Glutamatergic neuron (in vitro differentiated cells): ENCODE results near the gene THAP2. TPM values are rescaled to one million over a fixed set of nuclear protein-coding genes. Genes with fewer than 3 reads are reported as not detected.

Experiments used
- DNase-seq: peaks from one replicate; pipeline ENCODE4 v3.0.0; 2022
- H3K27ac Mint-ChIP-seq: one replicate; pipeline ENCODE4 v1.8.0; 2020; ENCODE audit warnings: mild to moderate bottlenecking, mixed read lengths, inconsistent platforms; ENCODE audit not compliant: unreplicated experiment
- H3K27me3 Mint-ChIP-seq: one replicate; pipeline ENCODE4 v1.8.0; 2020; ENCODE audit warnings: mild to moderate bottlenecking, moderate library complexity, mixed read lengths, inconsistent platforms; ENCODE audit not compliant: unreplicated experiment
- H3K36me3 Mint-ChIP-seq: one replicate; pipeline ENCODE4 v1.8.0; 2020; ENCODE audit warnings: mild to moderate bottlenecking, mixed read lengths, inconsistent platforms; ENCODE audit not compliant: unreplicated experiment
- H3K4me1 Mint-ChIP-seq: one replicate; pipeline ENCODE4 v1.8.0; 2020; ENCODE audit warnings: mild to moderate bottlenecking, low read depth, mixed read lengths, inconsistent platforms; ENCODE audit not compliant: unreplicated experiment
- H3K4me3 Mint-ChIP-seq: one replicate; pipeline ENCODE4 v1.8.0; 2020; ENCODE audit warnings: mild to moderate bottlenecking, mixed read lengths, inconsistent platforms; ENCODE audit not compliant: unreplicated experiment
- H3K9me3 Mint-ChIP-seq: one replicate; pipeline ENCODE4 v1.8.0; 2020; ENCODE audit warnings: mild to moderate bottlenecking, moderate library complexity, mixed read lengths, inconsistent platforms; ENCODE audit not compliant: unreplicated experiment
- CTCF ChIP-seq: fragments of 200-600 bp; sonication (generic); IDR thresholded peaks from one replicate; pipeline ENCODE4 v1.5.0; 2021; ENCODE audit not compliant: partially characterized antibody, unreplicated experiment
- total RNA-seq: library from RNA; stranded (reverse); fragmentation: NEBNext Ultra II Directional; extraction: Animal tissue kit (Norgen Biotek cat#: 25700); gene quantifications from one replicate; pipeline ENCODE4 v1.2.1, GENCODE V29; 2021; ENCODE audit not compliant: unreplicated experiment

THAP2 gene
- total RNA-seq, 1 donor from 2014 or later: 7.9 TPM

DNA sequence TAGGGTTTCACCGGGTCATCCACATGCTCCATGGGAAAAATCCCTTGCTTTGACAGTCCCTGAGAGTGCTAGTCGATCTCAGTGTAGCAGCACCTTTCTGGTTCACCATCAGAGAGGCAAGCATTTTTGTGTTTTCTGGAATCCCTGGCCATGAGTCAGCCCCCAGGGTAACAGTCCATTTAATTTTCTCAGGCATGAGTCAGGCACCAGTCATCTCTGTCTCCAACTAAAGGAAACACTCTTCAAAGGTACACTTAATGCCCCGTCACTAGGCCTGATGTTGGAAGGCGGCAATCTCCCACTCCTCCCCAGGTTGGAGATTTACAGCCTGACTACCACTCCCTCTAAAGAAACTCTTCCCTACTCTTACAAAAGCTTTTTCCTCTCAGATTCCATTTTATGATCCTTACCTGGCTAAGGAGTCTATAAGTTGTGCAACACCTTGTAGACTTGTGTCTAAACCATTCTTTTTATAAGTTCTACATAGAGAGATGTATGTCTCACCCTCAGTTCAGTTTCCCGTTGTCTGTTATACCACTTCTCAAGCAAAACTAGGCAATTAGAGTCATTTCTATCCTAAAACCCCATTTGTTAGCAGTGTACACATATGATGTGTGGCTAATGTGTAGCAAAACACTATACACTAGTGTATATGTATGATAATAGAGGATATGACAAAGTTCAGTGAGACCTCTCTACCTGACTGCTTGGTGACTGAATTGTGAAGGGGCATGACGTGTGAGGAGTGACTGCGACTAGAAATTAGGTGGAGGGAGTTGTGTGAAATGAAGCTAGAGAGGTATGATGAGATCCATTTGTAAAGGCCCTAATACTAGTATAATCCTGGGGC, 46.4 kb downstream of the THAP2 start:
- no peak overlapping the region for H3K27ac Mint-ChIP-seq

GRCh38 chr12:71718611-71719010, 54.5 kb downstream of the THAP2 start:
- Mint-ChIP-seq H3K4me3 (no peak overlapping the region), H3K36me3 (peaks cover 4% of the 10 kb centered on the region), H3K27ac (no peak overlapping the region), H3K9me3 (no peaks in the 10 kb centered on the region), H3K4me1 (no peaks in the 10 kb centered on the region), H3K27me3 (no peaks in the 10 kb centered on the region)
- TF ChIP-seq CTCF: no peak
- DNase-seq: no peak

More for the DNA sequence above, 46.4 kb downstream of the THAP2 start:
- DNase-seq: no peak
- H3K9me3 Mint-ChIP-seq: peaks cover 4% of the 10 kb centered on the region
- no peak for TF ChIP-seq CTCF
- H3K4me3 Mint-ChIP-seq: no peak overlapping the region
- H3K27me3 Mint-ChIP-seq: no peaks in the 10 kb centered on the region
- H3K4me1 Mint-ChIP-seq: no peaks in the 10 kb centered on the region
- peaks cover 21% of the 10 kb centered on the region for H3K36me3 Mint-ChIP-seq

GRCh38 chr12:71719647-71720370, 55.7 kb downstream of the THAP2 start:
- Mint-ChIP-seq H3K36me3 (no peaks in the 10 kb centered on the region), H3K9me3 (no peaks in the 10 kb centered on the region), H3K27me3 (no peaks in the 10 kb centered on the region), H3K4me3 (no peak overlapping the region), H3K27ac (no peak overlapping the region), H3K4me1 (no peaks in the 10 kb centered on the region)
- no peak for TF ChIP-seq CTCF
- no peak for DNase-seq

DNA sequence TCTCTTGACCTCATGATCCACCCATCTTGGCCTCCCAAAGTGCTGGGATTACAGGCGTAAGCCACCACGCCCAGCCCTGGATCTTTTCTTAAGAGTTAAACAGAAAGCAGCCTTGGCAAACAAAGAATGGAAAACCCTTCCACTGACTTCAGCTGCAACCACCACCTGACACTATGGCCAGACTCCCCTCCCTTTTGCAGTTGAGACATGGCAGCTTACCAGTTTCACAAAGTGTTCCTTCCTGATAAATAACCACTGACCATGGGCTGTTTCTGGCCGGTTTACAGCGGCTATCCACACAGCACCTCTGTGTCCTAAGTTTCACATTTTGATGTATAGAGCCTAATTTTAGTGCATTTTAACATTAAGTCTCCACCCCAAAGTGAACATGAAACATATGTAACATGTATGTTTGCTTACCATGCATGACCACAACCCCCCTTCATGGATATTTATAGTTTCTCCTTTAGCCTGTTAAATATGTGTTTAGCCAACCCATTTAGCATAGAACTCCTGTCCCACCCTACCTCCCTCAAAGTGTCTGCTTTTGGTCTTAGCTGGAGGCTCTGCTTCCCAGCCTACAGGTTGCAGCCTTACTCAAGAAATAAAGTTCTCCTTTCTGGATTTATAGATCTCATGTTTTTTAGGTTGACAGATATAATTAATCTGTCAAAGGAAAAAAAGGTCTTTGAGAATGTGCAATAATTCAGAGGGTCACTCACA, 57.8 kb downstream of the THAP2 start:
- Mint-ChIP-seq H3K4me3 (no peak overlapping the region), H3K27me3 (no peaks in the 10 kb centered on the region), H3K36me3 (no peaks in the 10 kb centered on the region), H3K9me3 (no peaks in the 10 kb centered on the region), H3K4me1 (no peaks in the 10 kb centered on the region), H3K27ac (no peak overlapping the region)
- no peak for DNase-seq
- no peak for TF ChIP-seq CTCF
